CD4-positive, CD25-positive, alpha-beta regulatory T cell (primary cell): ENCODE data around the gene CTNNA1. TPM values are rescaled to one million over a fixed set of nuclear protein-coding genes. Genes with fewer than 3 reads are reported as not detected.

Experiments used
- ATAC-seq, 2 donors: fragments of 150-1000 bp; cut with Tn5 transposase; one replicate each; pipeline ENCODE4 v1.10.0; 2021; ENCODE audit warnings: low read depth in 2 of 2, moderate number of reproducible peaks in 2 of 2, moderate library complexity in 1 of 2
- DNase-seq, 3 donors: peaks; one replicate each; pipeline versions ENCODE4 v3.0.0 to v3.0.0-alpha.2; 2012 to 2022; ENCODE audit warnings: mixed read lengths in 1 of 3
- H3K27ac ChIP-seq: one replicate; pipeline ENCODE4 v1.7.0; 2013; ENCODE audit warnings: mild to moderate bottlenecking, low read length; ENCODE audit not compliant: insufficient read depth, poor library complexity, severe bottlenecking
- H3K27me3 ChIP-seq: one replicate; pipeline ENCODE4 v1.7.0; 2013; ENCODE audit warnings: low read length; ENCODE audit not compliant: control insufficient read depth, insufficient read depth
- H3K36me3 ChIP-seq: one replicate; pipeline ENCODE4 v1.7.0; 2013; ENCODE audit warnings: mild to moderate bottlenecking, low read length, moderate library complexity; ENCODE audit not compliant: control insufficient read depth, insufficient read depth
- H3K4me1 ChIP-seq: 2 replicates; pipeline ENCODE4 v1.7.0; 2013; ENCODE audit warnings: mild to moderate bottlenecking, low read length; ENCODE audit not compliant: insufficient read depth, control insufficient read depth, poor library complexity, severe bottlenecking
- H3K4me3 ChIP-seq: one replicate; pipeline ENCODE4 v1.7.0; 2013; ENCODE audit warnings: low read depth, mild to moderate bottlenecking, low read length, moderate library complexity
- H3K9me3 ChIP-seq, 2 experiments: 1 replicate in 1 of 2; 2 replicates in 1 of 2; pipeline ENCODE4 v1.7.0; 2013; ENCODE audit warnings: low read length in 2 of 2, mild to moderate bottlenecking in 1 of 2, moderate library complexity in 1 of 2; ENCODE audit not compliant: control insufficient read depth in 2 of 2
- H3K27ac Mint-ChIP-seq, 3 donors: one replicate each; pipeline ENCODE4 v1.8.0; 2020 to 2022; ENCODE audit warnings: mild to moderate bottlenecking in 3 of 3, mixed read lengths in 3 of 3, moderate library complexity in 2 of 3
- H3K27me3 Mint-ChIP-seq: one replicate; pipeline ENCODE4 v1.8.0; 2022; ENCODE audit warnings: mild to moderate bottlenecking, mixed read lengths
- H3K36me3 Mint-ChIP-seq: one replicate; pipeline ENCODE4 v1.8.0; 2020; ENCODE audit warnings: mixed read lengths
- H3K4me1 Mint-ChIP-seq, 4 donors: one replicate each; pipeline ENCODE4 v1.8.0; 2020 to 2022; ENCODE audit warnings: mixed read lengths in 4 of 4, mild to moderate bottlenecking in 1 of 4
- H3K4me3 Mint-ChIP-seq, 4 donors: one replicate each; pipeline ENCODE4 v1.8.0; 2020 to 2022; ENCODE audit warnings: mild to moderate bottlenecking in 4 of 4, mixed read lengths in 4 of 4, moderate library complexity in 3 of 4
- H3K9me3 Mint-ChIP-seq, 7 donors: one replicate each; pipeline ENCODE4 v1.8.0; 2020 to 2022; ENCODE audit warnings: mixed read lengths in 7 of 7, mild to moderate bottlenecking in 3 of 7, moderate library complexity in 2 of 7
- polyA plus RNA-seq, 4 donors: library from polyadenylated mRNA; unstranded; fragments of 300-500 nt; fragmentation: Illumina TruSeq; gene quantifications; one replicate each; pipeline ENCODE4 v1.2.3, GENCODE V29; 2021
- total RNA-seq: library from RNA; stranded (reverse); gene quantifications from one replicate; pipeline ENCODE4 v1.2.3, GENCODE V29; 2022

CTNNA1 gene
- total and polyA plus RNA-seq, 5 donors from 2014 or later: 8.9 to 48.6 (median 13.5) TPM

DNA sequence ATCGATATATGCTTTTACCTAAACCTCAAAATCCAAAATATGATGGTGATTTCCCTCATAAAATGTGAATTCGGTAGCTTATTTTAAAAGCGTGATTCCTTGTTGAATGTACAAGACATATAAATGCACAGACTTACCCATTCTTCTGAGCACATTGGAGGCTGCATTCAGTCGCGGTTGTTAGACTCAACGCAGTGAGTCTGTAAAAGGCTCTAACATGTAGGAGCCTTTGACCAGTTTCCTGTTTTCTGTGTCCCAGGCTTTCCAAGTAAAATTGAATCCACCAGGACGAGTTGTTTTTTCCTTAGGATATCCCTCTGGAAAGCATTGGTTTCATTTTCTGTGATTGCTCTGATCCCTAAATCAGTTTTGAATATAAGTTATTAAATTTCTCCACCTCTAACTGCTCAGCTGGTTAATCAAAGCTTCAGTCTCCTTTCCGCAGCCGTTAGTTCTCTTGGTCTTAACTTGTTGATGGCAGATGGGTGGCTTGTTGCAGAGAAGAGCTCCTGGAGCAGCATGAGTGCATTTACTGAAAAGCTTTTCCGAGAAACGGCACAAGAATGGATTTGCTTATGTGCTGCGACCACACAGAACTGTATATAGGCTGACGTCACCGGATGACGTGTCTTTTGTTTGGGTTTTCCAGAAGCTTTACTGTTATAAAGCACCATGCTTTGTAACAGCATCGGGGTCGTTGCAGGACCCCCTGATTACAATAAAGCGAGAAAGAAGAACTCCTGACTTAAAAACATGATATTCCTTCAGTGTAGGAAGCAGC lies 121.7 kb downstream of the CTNNA1 start, which contains the start of gene LRRTM2:
TSS of gene LRRTM2 (minus strand) at position 565 of the 781 bp plus-strand sequence. CDS start at position 141, 424 bp downstream.
- no peak for DNase-seq
- no peak within 1 kb of the TSS for H3K4me3 ChIP-seq
- H3K27ac ChIP-seq: no peak within 1 kb of the TSS
- ATAC-seq: no peak
- no peaks in the 10 kb centered on the region for H3K27me3 ChIP-seq
- Mint-ChIP-seq H3K4me1 (peaks cover 0 to 6% (median under 1%) of the 10 kb centered on the region in 4 donors), H3K4me3 (no peak within 1 kb of the TSS), H3K27ac (no peak within 1 kb of the TSS), H3K9me3 (peaks cover 0 to 4% (median 0%) of the 10 kb centered on the region in 7 donors), H3K36me3 (no peaks in the 10 kb centered on the region), H3K27me3 (no peaks in the 10 kb centered on the region)
- H3K9me3 ChIP-seq: no peaks in the 10 kb centered on the region
- H3K4me1 ChIP-seq: no peaks in the 10 kb centered on the region
- no peaks in the 10 kb centered on the region for H3K36me3 ChIP-seq

DNA sequence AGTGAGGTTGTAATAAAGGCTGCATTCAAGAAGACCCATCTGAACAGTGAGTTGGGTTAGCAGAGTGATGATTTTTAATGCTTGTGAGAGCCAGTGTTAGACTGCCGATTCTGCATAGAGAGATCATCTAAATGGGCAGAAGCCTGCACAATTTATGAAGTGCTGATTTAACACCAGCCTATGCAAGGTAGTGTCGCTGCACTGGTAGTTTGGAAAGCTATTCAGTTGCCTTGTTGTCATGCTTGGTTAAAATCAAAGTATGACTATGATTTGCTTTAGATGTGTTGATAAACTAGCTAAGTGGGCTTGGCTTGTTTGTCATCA lies 122.3 kb downstream of the CTNNA1 start:
- H3K36me3 ChIP-seq: no peaks in the 10 kb centered on the region
- H3K9me3 Mint-ChIP-seq: peaks cover 0 to 4% (median 0%) of the 10 kb centered on the region in 7 donors
- H3K36me3 Mint-ChIP-seq: no peaks in the 10 kb centered on the region
- H3K4me1 ChIP-seq: no peaks in the 10 kb centered on the region
- H3K4me3 Mint-ChIP-seq: no peak overlapping the region
- H3K27me3 ChIP-seq: no peaks in the 10 kb centered on the region
- H3K27ac ChIP-seq: no peak overlapping the region
- no peak for DNase-seq
- no peaks in the 10 kb centered on the region for H3K27me3 Mint-ChIP-seq
- no peak overlapping the region for H3K27ac Mint-ChIP-seq
- H3K4me1 Mint-ChIP-seq: peaks cover 0 to 6% (median 2%) of the 10 kb centered on the region in 4 donors
- H3K9me3 ChIP-seq: no peaks in the 10 kb centered on the region
- ATAC-seq: no peak
- no peak overlapping the region for H3K4me3 ChIP-seq

DNA sequence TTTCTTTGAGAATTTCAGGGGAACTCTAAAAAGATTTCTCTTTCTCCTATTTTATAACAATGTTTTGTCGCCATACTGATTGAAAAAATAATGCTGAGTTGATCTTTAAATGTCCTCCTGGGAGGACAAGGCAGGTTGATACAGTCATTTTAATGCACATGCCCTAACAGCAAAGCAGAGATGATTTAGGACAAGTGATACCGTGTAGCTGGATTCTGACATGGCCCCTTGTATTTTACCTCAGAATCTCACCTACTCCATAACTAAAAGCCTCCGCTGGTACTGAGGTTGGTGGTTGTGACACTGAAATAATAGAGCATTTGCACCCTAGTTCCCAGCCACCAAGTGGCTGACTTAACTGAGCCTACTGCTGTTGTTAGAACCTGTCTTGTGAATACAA lies 122.7 kb downstream of the CTNNA1 start:
- ATAC-seq: no peak

DNA sequence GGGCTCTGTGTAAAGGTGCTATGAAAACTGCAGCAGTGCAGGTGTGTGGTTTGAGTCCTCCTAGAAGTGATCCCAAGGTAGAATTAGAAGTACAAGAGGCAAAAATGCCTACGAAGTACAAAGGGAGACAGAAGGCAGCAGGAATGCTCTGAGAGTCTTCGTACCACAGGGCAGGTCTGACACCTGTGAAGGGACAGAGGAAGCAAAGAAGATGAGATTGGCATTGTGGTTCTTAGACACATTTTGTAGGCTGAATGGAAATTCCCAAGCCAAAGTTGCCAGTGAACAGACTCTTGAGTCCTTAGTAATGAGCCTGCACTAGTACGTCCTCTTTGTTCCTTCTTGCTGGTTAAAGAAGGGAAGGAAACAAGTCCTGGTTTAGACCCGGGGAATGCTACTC lies 123.6 kb downstream of the CTNNA1 start:
- Mint-ChIP-seq H3K27me3 (no peaks in the 10 kb centered on the region), H3K4me1 (peaks cover 0 to 4% (median 2%) of the 10 kb centered on the region in 4 donors), H3K9me3 (peaks cover 0 to 2% (median 0%) of the 10 kb centered on the region in 7 donors), H3K27ac (no peak overlapping the region), H3K4me3 (no peak overlapping the region), H3K36me3 (no peaks in the 10 kb centered on the region)
- no peaks in the 10 kb centered on the region for H3K9me3 ChIP-seq
- no peaks in the 10 kb centered on the region for H3K4me1 ChIP-seq
- H3K4me3 ChIP-seq: no peak overlapping the region
- H3K27ac ChIP-seq: no peak overlapping the region
- no peaks in the 10 kb centered on the region for H3K27me3 ChIP-seq
- H3K36me3 ChIP-seq: no peaks in the 10 kb centered on the region
- no peak for DNase-seq
- ATAC-seq: no peak

More for the DNA sequence above, 122.7 kb downstream of the CTNNA1 start:
- Histone ChIP-seq H3K4me3 (no peak overlapping the region), H3K27me3 (no peaks in the 10 kb centered on the region), H3K4me1 (no peaks in the 10 kb centered on the region), H3K36me3 (no peaks in the 10 kb centered on the region), H3K27ac (no peak overlapping the region), H3K9me3 (no peaks in the 10 kb centered on the region)
- peaks cover 0 to 6% (median 4%) of the 10 kb centered on the region in 4 donors for H3K4me1 Mint-ChIP-seq
- H3K27me3 Mint-ChIP-seq: no peaks in the 10 kb centered on the region
- no peak overlapping the region for H3K27ac Mint-ChIP-seq
- H3K36me3 Mint-ChIP-seq: no peaks in the 10 kb centered on the region
- DNase-seq: no peak
- H3K9me3 Mint-ChIP-seq: peaks cover 0 to 4% (median 0%) of the 10 kb centered on the region in 7 donors
- no peak overlapping the region for H3K4me3 Mint-ChIP-seq

DNA sequence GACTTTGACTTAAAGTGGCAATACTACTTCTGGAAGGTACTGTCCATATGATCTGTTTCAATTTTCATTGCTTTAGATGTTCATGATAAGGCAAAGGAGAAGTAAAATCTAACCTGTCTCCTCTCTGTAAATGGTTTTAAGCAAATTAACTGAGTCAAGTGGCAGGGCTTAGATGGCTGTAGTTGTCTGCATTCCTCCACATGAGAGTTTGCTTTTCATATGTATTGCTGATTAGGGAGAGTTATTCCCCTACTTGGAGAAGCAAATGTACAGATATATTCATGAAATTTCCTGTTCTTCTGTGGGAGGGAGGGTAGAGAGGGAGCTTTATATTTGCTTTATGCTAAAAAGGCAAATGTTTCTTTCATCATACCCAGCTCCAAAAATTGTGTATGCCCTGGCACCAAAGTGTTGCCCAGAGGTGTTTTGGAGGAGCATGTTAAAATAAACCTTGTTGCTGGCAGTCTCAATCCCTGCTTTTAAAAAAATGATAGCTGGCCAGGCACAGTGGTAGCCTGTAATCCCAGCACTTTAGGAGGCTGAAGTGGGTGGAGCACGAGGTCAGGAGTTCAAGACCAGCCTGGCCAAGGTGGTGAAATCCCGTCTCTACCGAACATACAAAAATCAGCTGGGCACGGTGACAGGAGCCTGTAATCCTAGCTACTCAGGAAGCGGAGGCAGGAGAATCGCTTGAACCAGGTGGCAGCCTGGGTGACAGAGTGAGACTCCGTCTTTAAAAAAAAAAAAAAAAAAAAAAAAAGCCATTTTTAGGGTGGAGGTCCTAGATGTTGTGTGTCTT lies 125.4 kb downstream of the CTNNA1 start:
- Histone ChIP-seq H3K27ac (no peak overlapping the region), H3K9me3 (no peaks in the 10 kb centered on the region), H3K27me3 (no peaks in the 10 kb centered on the region), H3K4me3 (no peak overlapping the region), H3K36me3 (no peaks in the 10 kb centered on the region), H3K4me1 (no peaks in the 10 kb centered on the region)
- ATAC-seq (no peak), DNase-seq (no peak)
- Mint-ChIP-seq H3K9me3 (peaks cover 0 to 3% (median 0%) of the 10 kb centered on the region in 7 donors), H3K4me1 (peaks cover 0 to 4% (median 2%) of the 10 kb centered on the region in 4 donors), H3K27ac (no peak overlapping the region), H3K36me3 (no peaks in the 10 kb centered on the region), H3K4me3 (no peak overlapping the region), H3K27me3 (no peaks in the 10 kb centered on the region)

DNA sequence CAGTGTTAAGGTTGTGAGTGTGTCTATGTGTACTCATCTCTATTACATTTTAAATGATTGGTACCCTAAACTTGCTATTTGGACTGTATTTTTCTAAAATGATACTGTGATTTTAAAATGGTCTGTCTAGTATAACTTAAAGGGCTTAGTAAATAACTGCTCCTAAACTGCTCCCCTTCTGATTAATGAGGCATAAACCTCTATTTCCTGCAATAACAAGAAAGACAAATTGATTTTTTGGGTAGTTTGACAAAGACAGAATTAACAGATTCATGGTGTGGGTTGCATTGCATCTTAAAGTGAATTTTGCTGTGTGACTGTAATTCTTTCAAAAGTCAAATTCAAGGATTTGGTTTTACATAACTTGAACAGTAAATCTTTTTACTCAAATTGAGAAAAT lies 130.0 kb downstream of the CTNNA1 start:
- H3K4me1 ChIP-seq: no peaks in the 10 kb centered on the region
- no peaks in the 10 kb centered on the region for H3K27me3 ChIP-seq
- no peak overlapping the region for H3K4me3 Mint-ChIP-seq
- peaks cover 3% of the 10 kb centered on the region for H3K36me3 Mint-ChIP-seq
- no peaks in the 10 kb centered on the region for H3K9me3 ChIP-seq
- H3K27ac Mint-ChIP-seq: no peak overlapping the region
- H3K9me3 Mint-ChIP-seq: peaks cover 0 to 1% (median 0%) of the 10 kb centered on the region in 7 donors
- peaks cover 8% of the 10 kb centered on the region for H3K36me3 ChIP-seq
- no peak overlapping the region for H3K27ac ChIP-seq
- H3K4me3 ChIP-seq: no peak overlapping the region
- ATAC-seq: no peak
- DNase-seq: no peak
- peaks cover 0 to 4% (median 1%) of the 10 kb centered on the region in 4 donors for H3K4me1 Mint-ChIP-seq
- H3K27me3 Mint-ChIP-seq: no peaks in the 10 kb centered on the region

DNA sequence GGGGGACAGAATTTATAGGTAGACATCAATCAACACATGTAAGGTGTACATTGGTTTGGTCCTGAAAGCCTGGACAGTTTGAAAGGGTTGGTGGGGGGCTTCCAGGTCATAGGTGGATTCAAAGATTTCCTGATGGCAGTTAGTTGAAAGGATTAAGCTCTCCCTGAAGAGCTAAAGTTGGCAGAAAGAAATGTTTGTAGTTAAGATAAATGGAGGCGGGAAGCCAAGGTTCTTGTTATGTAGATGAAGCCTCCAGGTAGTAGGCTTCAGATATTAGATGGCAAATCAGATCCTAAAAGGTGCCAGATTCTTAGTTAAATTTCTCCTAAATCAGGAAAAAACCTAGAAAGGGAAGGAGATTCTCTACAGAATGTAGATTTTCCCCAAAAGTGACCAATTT lies 130.9 kb downstream of the CTNNA1 start:
- DNase-seq (no peak), ATAC-seq (no peak)
- peaks cover 8% of the 10 kb centered on the region for H3K36me3 Mint-ChIP-seq
- H3K4me1 Mint-ChIP-seq: peaks cover 0 to 4% (median 1%) of the 10 kb centered on the region in 4 donors
- no peaks in the 10 kb centered on the region for H3K27me3 Mint-ChIP-seq
- Histone ChIP-seq H3K27ac (no peak overlapping the region), H3K36me3 (peaks cover 10% of the 10 kb centered on the region), H3K27me3 (no peaks in the 10 kb centered on the region), H3K4me1 (no peaks in the 10 kb centered on the region), H3K4me3 (no peak overlapping the region), H3K9me3 (no peaks in the 10 kb centered on the region)
- H3K9me3 Mint-ChIP-seq: peaks cover 0 to 1% (median 0%) of the 10 kb centered on the region in 7 donors
- H3K4me3 Mint-ChIP-seq: no peak overlapping the region
- no peak overlapping the region for H3K27ac Mint-ChIP-seq
